HCT116 (cell line): ENCODE results near the gene AHSA1. TPM values are rescaled to one million over a fixed set of nuclear protein-coding genes. Genes with fewer than 3 reads are reported as not detected.
A peak's percentile ranks its signal among the peaks of the same experiment; 100 is the strongest.

Experiments used
- ATAC-seq: fragments of 200-7000 bp; cut with Tn5 transposase; 2 replicates; pipeline ENCODE4 v1.9.1; 2020; ENCODE audit warnings: mild to moderate bottlenecking, moderate library complexity
- BruUV-seq: library from RNA; stranded (reverse); fragments of 400-500 nt; replicated peaks from 2 replicates; lab custom pipeline; 2021; lab: Mats Ljungman, UMichigan
- CTCF ChIA-PET: fragments of 300-600 bp; sonication (Branson Sonifier 250); formaldehyde crosslinking; loops from one replicate; lab custom pipeline; 2021; ENCODE audit warnings: antibody characterized with exemption; lab: Charles Lee
- POLR2A ChIA-PET: fragments of 300-600, 350-600 bp; sonication (Branson Sonifier 250); formaldehyde crosslinking; loops from one replicate; lab custom pipeline; 2021; ENCODE audit warnings: antibody characterized with exemption; lab: Charles Lee
- RAD21 ChIA-PET, 2 experiments: fragments of 300-600 bp; sonication (Branson Sonifier 250); formaldehyde crosslinking; loops; one replicate each; lab custom pipeline; 2023; ENCODE audit warnings: low total read pairs in 2 of 2; ENCODE audit not compliant: uncharacterized antibody in 2 of 2, unreplicated experiment in 2 of 2, low non-redundant PET in 1 of 2; lab: Charles Lee
- DNase-seq: peaks from one replicate; pipeline ENCODE4 v3.0.0-alpha.2; 2010; ENCODE audit warnings: low read depth, low spot score
- H2AFZ ChIP-seq: fragments of 200-600 bp; shearing (Covaris generic), sonication (generic); 2 replicates; pipeline ENCODE4 v1.6.1; 2017; ENCODE audit warnings: low read depth, mixed run types, mixed read lengths, antibody characterized with exemption, low read length; ENCODE audit not compliant: poor library complexity, severe bottlenecking
- H3K27ac ChIP-seq: 2 replicates; pipeline ENCODE4 v1.5.1; 2012; ENCODE audit warnings: low read depth, low read length
- H3K27me3 ChIP-seq: fragments of 200-600 bp; sonication (generic); 2 replicates; pipeline ENCODE4 v1.6.1; 2016; ENCODE audit warnings: mixed run types, low read length, mixed read lengths; ENCODE audit not compliant: insufficient read depth
- H3K36me3 ChIP-seq, 2 experiments: fragments of 200-500 bp in 1 of 2; fragments of 200-600 bp in 1 of 2; sonication (Bioruptor generic) in 1 of 2; sonication (generic) in 1 of 2; 2 replicates each; pipeline versions ENCODE4 v1.5.1 to v1.6.1; 2014 to 2016; ENCODE audit warnings: low read length in 2 of 2, inconsistent platforms in 1 of 2, mixed read lengths in 1 of 2, mixed run types in 1 of 2; ENCODE audit not compliant: insufficient read depth in 2 of 2, control insufficient read depth in 1 of 2
- H3K4me1 ChIP-seq, 2 experiments: fragments of 200-600 bp in 1 of 2; sonication (generic) in 1 of 2; 2 replicates each; pipeline versions ENCODE4 v1.5.1 to v1.6.1; 2012 to 2017; ENCODE audit warnings: low read length in 2 of 2, inconsistent platforms in 1 of 2, mild to moderate bottlenecking in 1 of 2, mixed read lengths in 1 of 2, mixed run types in 1 of 2, moderate library complexity in 1 of 2; ENCODE audit not compliant: insufficient read depth in 2 of 2, control insufficient read depth in 1 of 2
- H3K4me2 ChIP-seq: fragments of 200-600 bp; sonication (generic); 2 replicates; pipeline ENCODE4 v1.6.1; 2017; ENCODE audit warnings: mixed run types, low read length, mixed read lengths
- H3K4me3 ChIP-seq, 2 experiments: fragments of 200-600 bp in 1 of 2; sonication (generic) in 1 of 2; replicated peaks in 1 of 2; 2 replicates each; pipeline ENCODE4 v1.5.1; 2011 to 2016; ENCODE audit warnings: low read length in 2 of 2, control low read depth in 1 of 2, low read depth in 1 of 2, mild to moderate bottlenecking in 1 of 2, mixed read lengths in 1 of 2, mixed run types in 1 of 2
- H3K79me2 ChIP-seq: fragments of 200-600 bp; sonication (generic); 2 replicates; pipeline ENCODE4 v1.6.1; 2017; ENCODE audit warnings: mild to moderate bottlenecking, mixed run types, low read length, moderate library complexity, mixed read lengths; ENCODE audit not compliant: insufficient read depth
- H3K9ac ChIP-seq: fragments of 200-600 bp; sonication (generic); 2 replicates; pipeline ENCODE4 v1.6.1; 2016; ENCODE audit warnings: low read length, mixed read lengths
- H3K9me2 ChIP-seq: fragments of 200-600 bp; sonication (generic), shearing (Covaris generic); 2 replicates; pipeline ENCODE4 v1.6.1; 2017; ENCODE audit warnings: mixed run types, mild to moderate bottlenecking, moderate library complexity; ENCODE audit not compliant: insufficient read depth
- H3K9me3 ChIP-seq, 2 experiments: fragments of 200-500 bp in 1 of 2; fragments of 200-600 bp in 1 of 2; sonication (Bioruptor generic) in 1 of 2; sonication (generic) in 1 of 2; 2 replicates each; pipeline ENCODE4 v1.6.1; 2014 to 2017; ENCODE audit warnings: low read length in 2 of 2, mixed read lengths in 2 of 2, inconsistent platforms in 1 of 2, low read depth in 1 of 2, mild to moderate bottlenecking in 1 of 2, mixed run types in 1 of 2, moderate library complexity in 1 of 2; ENCODE audit not compliant: control insufficient read depth in 1 of 2, insufficient read depth in 1 of 2
- H4K20me1 ChIP-seq: fragments of 200-600 bp; sonication (generic), shearing (Covaris generic); 2 replicates; pipeline ENCODE4 v1.6.1; 2017; ENCODE audit warnings: mixed run types, mild to moderate bottlenecking, moderate library complexity; ENCODE audit not compliant: insufficient read depth
- CBX3 ChIP-seq: IDR thresholded peaks from 2 replicates; pipeline ENCODE4 v1.6.1; 2012; ENCODE audit warnings: low read depth
- CEBPB ChIP-seq: IDR thresholded peaks from 2 replicates; pipeline ENCODE4 v1.6.1; 2012; ENCODE audit warnings: low read depth
- EGR1 ChIP-seq: IDR thresholded peaks from 2 replicates; pipeline ENCODE4 v1.6.1; 2012; ENCODE audit warnings: low read depth
- ELF1 ChIP-seq: IDR thresholded peaks from 2 replicates; pipeline ENCODE4 v1.6.1; 2012; ENCODE audit warnings: low read depth, borderline replicate concordance
- EZH2phosphoT487 ChIP-seq: fragments of 200-600 bp; IDR thresholded peaks from 2 replicates; pipeline ENCODE4 v1.6.1; 2018; ENCODE audit warnings: antibody characterized with exemption, borderline replicate concordance
- JUND ChIP-seq: IDR thresholded peaks from 2 replicates; pipeline ENCODE4 v1.6.1; 2012
- POLR2A ChIP-seq: IDR thresholded peaks from 2 replicates; pipeline ENCODE4 v1.7.0; 2011; ENCODE audit warnings: borderline replicate concordance; ENCODE audit not compliant: insufficient read depth, insufficient read length; ENCODE audit errors: extremely low read depth
- POLR2AphosphoS5 ChIP-seq: IDR thresholded peaks from 2 replicates; pipeline ENCODE4 v1.6.1; 2011; ENCODE audit warnings: mild to moderate bottlenecking, low read depth, low read length, moderate library complexity
- RAD21 ChIP-seq: IDR thresholded peaks from 2 replicates; pipeline ENCODE4 v1.6.1; 2012; ENCODE audit warnings: low read depth, mild to moderate bottlenecking
- SP1 ChIP-seq: IDR thresholded peaks from 2 replicates; pipeline ENCODE4 v1.6.1; 2012; ENCODE audit warnings: low read depth
- SRF ChIP-seq: IDR thresholded peaks from 2 replicates; pipeline ENCODE4 v1.6.1; 2012; ENCODE audit warnings: low read depth
- TCF7L2 ChIP-seq: IDR thresholded peaks from 2 replicates; pipeline ENCODE4 v1.7.0; 2011; ENCODE audit warnings: borderline replicate concordance, inconsistent platforms; ENCODE audit not compliant: insufficient read depth, insufficient read length; ENCODE audit errors: extremely low read depth
- ZFX ChIP-seq: fragments of 450-650 bp; IDR thresholded peaks from 2 replicates; pipeline ENCODE4 v1.6.1; 2017
- ZNF274 ChIP-seq: fragments of 200-500 bp; sonication (Bioruptor generic); IDR thresholded peaks from 2 replicates; pipeline ENCODE4 v1.6.1; 2014; ENCODE audit warnings: mild to moderate bottlenecking, low read depth, low read length, inconsistent platforms
- intact Hi-C: fragments of 100-400 bp; cut with micrococcal nuclease; formaldehyde crosslinking; loops from 2 replicates; pipeline ENCODE4 v1.10.0; 2022
- total RNA-seq: library from RNA; stranded (reverse); gene quantifications from one replicate; pipeline ENCODE4 v1.2.1, GENCODE V29; 2021; ENCODE audit not compliant: unreplicated experiment
- TF ChIP-seq, protein P1 (sequence below): IDR thresholded peaks from 2 replicates; pipeline ENCODE4 v1.6.1; 2011; ENCODE audit warnings: mild to moderate bottlenecking, low read length, moderate library complexity; ENCODE audit not compliant: insufficient replicate concordance; ENCODE audit errors: extremely low read depth
- TF ChIP-seq, protein P2 (sequence below): IDR thresholded peaks from 2 replicates; pipeline ENCODE4 v1.6.1; 2012; ENCODE audit warnings: low read depth

The AHSA1 gene
- total RNA-seq, 1 experiment from 2014 or later: 222 TPM

DNA sequence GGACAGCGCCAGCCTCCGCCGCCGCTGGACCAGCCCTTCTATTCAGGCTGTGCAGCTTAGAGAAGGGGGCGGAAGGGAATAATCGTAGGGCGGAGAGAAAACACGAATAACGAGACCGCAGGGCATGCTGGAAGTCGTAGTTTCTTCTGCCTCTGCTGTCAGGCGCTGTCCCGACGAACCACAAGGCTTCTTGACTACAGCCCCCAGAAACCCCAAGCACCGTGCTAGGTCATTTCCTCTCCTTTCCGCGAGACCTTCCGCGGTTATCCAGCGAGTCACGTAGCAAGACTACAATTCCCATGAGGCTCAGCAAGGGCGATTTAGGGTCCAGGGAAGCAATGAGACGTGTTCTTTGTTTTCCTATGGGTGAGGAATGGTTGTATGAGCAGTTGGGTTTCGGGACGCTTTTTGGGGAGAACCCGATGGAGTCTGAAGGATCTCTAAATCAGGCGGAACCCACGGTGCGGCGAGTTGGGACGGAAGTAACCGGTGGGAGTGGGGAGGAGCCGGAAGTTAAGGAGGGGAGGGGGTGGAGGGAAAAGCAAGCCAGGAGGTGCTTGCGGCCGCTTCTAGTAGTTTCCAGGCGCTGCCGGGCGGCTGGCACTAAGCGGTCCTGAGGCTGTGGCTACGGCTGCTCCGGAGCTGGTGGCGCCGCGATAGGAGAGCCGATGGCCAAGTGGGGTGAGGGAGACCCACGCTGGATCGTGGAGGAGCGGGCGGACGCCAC, at the start of gene AHSA1, which contains the start of gene VIPAS39 (continued):
- TF ChIP-seq, protein P1, sequence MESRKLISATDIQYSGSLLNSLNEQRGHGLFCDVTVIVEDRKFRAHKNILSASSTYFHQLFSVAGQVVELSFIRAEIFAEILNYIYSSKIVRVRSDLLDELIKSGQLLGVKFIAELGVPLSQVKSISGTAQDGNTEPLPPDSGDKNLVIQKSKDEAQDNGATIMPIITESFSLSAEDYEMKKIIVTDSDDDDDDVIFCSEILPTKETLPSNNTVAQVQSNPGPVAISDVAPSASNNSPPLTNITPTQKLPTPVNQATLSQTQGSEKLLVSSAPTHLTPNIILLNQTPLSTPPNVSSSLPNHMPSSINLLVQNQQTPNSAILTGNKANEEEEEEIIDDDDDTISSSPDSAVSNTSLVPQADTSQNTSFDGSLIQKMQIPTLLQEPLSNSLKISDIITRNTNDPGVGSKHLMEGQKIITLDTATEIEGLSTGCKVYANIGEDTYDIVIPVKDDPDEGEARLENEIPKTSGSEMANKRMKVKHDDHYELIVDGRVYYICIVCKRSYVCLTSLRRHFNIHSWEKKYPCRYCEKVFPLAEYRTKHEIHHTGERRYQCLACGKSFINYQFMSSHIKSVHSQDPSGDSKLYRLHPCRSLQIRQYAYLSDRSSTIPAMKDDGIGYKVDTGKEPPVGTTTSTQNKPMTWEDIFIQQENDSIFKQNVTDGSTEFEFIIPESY: peak; percentile 96
- TF ChIP-seq EZH2phosphoT487: no peak
- TF ChIP-seq SRF: 0 out of 2 replicates have a peak, but pooled peaks have one; percentile 22
- no peak for TF ChIP-seq ZFX
- TF ChIP-seq ZNF274: no peak
- TF ChIP-seq TCF7L2: peak; percentile 25

DNA sequence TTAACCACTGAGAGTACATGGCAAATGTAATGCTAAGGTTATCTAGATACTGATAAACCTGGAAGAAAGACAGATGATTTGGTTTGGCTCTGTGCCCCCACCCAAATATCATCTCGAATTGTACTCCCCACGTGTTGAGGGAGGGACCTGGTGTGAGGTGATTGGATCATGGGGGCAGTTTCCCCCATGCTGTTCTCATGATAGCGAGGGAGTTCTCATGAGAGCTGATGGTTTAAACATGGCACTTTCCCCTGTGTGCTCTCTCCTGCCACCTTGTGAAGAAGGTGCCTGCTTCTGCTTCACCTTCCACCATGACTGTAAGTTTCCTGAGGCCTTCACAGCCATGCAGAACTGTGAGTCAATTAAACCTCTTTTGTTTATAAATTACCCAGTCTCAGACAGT, 48.8 kb upstream of the AHSA1 start:
- Histone ChIP-seq H3K9ac (no peak overlapping the region), H3K4me1 (no peaks in the 10 kb centered on the region), H4K20me1 (no peaks in the 10 kb centered on the region), H3K27ac (no peak overlapping the region), H2AFZ (no peak overlapping the region), H3K79me2 (no peaks in the 10 kb centered on the region), H3K9me3 (no peaks in the 10 kb centered on the region), H3K4me2 (no peak overlapping the region), H3K27me3 (no peaks in the 10 kb centered on the region), H3K36me3 (no peaks in the 10 kb centered on the region), H3K4me3 (no peak overlapping the region), H3K9me2 (no peaks in the 10 kb centered on the region)
- RAD21 ChIA-PET: no interaction called here
- CTCF ChIA-PET: interaction anchor here (1.3 kb wide), 1 partner anchor 256 kb away, joined by 5 read pairs; no protein-coding TSS in a partner anchor
- peak; percentile 21 for DNase-seq
- POLR2A ChIA-PET: no interaction called here
- peak; percentile 85 for ATAC-seq
- no TSS peak for BruUV-seq
- intact Hi-C loops: no loop called here
- TF ChIP-seq EZH2phosphoT487 (no peak), TCF7L2 (no peak), ZFX (no peak), POLR2AphosphoS5 (no peak), CEBPB (no peak), SP1 (no peak), EGR1 (no peak), SRF (no peak), ELF1 (no peak), POLR2A (no peak), RAD21 (peak; percentile 28; the same call in 1 of the 2 replicates), CBX3 (peak; percentile 34; the same call in 1 of the 2 replicates), ZNF274 (no peak), JUND (no peak)
- TF ChIP-seq, protein P2, sequence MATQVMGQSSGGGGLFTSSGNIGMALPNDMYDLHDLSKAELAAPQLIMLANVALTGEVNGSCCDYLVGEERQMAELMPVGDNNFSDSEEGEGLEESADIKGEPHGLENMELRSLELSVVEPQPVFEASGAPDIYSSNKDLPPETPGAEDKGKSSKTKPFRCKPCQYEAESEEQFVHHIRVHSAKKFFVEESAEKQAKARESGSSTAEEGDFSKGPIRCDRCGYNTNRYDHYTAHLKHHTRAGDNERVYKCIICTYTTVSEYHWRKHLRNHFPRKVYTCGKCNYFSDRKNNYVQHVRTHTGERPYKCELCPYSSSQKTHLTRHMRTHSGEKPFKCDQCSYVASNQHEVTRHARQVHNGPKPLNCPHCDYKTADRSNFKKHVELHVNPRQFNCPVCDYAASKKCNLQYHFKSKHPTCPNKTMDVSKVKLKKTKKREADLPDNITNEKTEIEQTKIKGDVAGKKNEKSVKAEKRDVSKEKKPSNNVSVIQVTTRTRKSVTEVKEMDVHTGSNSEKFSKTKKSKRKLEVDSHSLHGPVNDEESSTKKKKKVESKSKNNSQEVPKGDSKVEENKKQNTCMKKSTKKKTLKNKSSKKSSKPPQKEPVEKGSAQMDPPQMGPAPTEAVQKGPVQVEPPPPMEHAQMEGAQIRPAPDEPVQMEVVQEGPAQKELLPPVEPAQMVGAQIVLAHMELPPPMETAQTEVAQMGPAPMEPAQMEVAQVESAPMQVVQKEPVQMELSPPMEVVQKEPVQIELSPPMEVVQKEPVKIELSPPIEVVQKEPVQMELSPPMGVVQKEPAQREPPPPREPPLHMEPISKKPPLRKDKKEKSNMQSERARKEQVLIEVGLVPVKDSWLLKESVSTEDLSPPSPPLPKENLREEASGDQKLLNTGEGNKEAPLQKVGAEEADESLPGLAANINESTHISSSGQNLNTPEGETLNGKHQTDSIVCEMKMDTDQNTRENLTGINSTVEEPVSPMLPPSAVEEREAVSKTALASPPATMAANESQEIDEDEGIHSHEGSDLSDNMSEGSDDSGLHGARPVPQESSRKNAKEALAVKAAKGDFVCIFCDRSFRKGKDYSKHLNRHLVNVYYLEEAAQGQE: no peak
